SK-N-SH (cell line): Measurements from ENCODE around the gene TOM1L1. TPM values are rescaled to one million over a fixed set of nuclear protein-coding genes. Genes with fewer than 3 reads are reported as not detected.

Experiments used
- CTCF ChIA-PET: fragments of 300-600, 350-600 bp; formaldehyde crosslinking; extraction: SDS; loops from one replicate; lab custom pipeline; 2021; lab: Yijun Ruan, JAX
- POLR2A ChIA-PET: fragments of 350-600 bp; sonication (Branson Sonifier 250); formaldehyde crosslinking; extraction: SDS; loops from one replicate; lab custom pipeline; 2020; ENCODE audit warnings: antibody characterized with exemption, inconsistent platforms; lab: Yijun Ruan, JAX
- DNase-seq: peaks from one replicate; pipeline ENCODE4 v3.0.0; 2012
- H2AFZ ChIP-seq: fragments of 200-600 bp; sonication (generic); 2 replicates; pipeline ENCODE4 v1.8.1; 2016; ENCODE audit warnings: antibody characterized with exemption, mild to moderate bottlenecking, low read depth
- H3F3A ChIP-seq: fragments of 200-600 bp; sonication (generic); replicated peaks from 2 replicates; pipeline ENCODE3; 2016; ENCODE audit warnings: antibody characterized with exemption, mild to moderate bottlenecking; ENCODE audit not compliant: insufficient read depth
- H3K27ac ChIP-seq, 2 experiments: fragments of 200-500 bp in 1 of 2; fragments of 200-600 bp in 1 of 2; sonication (Bioruptor generic) in 1 of 2; sonication (generic), shearing (Covaris generic) in 1 of 2; 2 replicates each; pipeline versions ENCODE4 v1.5.1 to v1.6.1; 2014 to 2016; ENCODE audit warnings: low read depth in 2 of 2, inconsistent platforms in 1 of 2, low read length in 1 of 2, mild to moderate bottlenecking in 1 of 2, mixed read lengths in 1 of 2
- H3K27me3 ChIP-seq: fragments of 200-600 bp; sonication (generic), shearing (Covaris generic); 2 replicates; pipeline ENCODE4 v1.6.1; 2016; ENCODE audit warnings: mixed run types; ENCODE audit not compliant: insufficient read depth
- H3K36me3 ChIP-seq, 2 experiments: fragments of 200-500 bp in 1 of 2; fragments of 200-600 bp in 1 of 2; sonication (Bioruptor generic) in 1 of 2; sonication (generic) in 1 of 2; replicated peaks in 1 of 2; 2 replicates each; pipeline versions ENCODE3 to v1.5.1; 2014 to 2016; ENCODE audit warnings: low read length in 1 of 2, mild to moderate bottlenecking in 1 of 2; ENCODE audit not compliant: insufficient read depth in 2 of 2, control insufficient read depth in 1 of 2
- H3K4me1 ChIP-seq, 2 experiments: fragments of 200-500 bp in 1 of 2; fragments of 200-600 bp in 1 of 2; sonication (Bioruptor generic) in 1 of 2; sonication (generic), shearing (Covaris generic) in 1 of 2; 2 replicates each; pipeline versions ENCODE4 v1.5.1 to v1.6.1; 2014 to 2016; ENCODE audit warnings: low read depth in 1 of 2, low read length in 1 of 2, mixed run types in 1 of 2; ENCODE audit not compliant: insufficient read depth in 2 of 2, control insufficient read depth in 1 of 2
- H3K4me2 ChIP-seq: fragments of 200-600 bp; sonication (generic), shearing (Covaris generic); 2 replicates; pipeline ENCODE4 v1.6.1; 2017; ENCODE audit warnings: mixed run types
- H3K4me3 ChIP-seq, 2 experiments: fragments of 200-500 bp in 1 of 2; fragments of 200-600 bp in 1 of 2; sonication (Bioruptor generic) in 1 of 2; sonication (generic), shearing (Covaris generic) in 1 of 2; 2 replicates each; pipeline versions ENCODE4 v1.5.1 to v1.8.1; 2014 to 2016; ENCODE audit warnings: low read depth in 2 of 2, inconsistent platforms in 1 of 2, low read length in 1 of 2, mild to moderate bottlenecking in 1 of 2, mixed read lengths in 1 of 2, moderate library complexity in 1 of 2
- H3K79me2 ChIP-seq: fragments of 200-600 bp; sonication (generic); 2 replicates; pipeline ENCODE4 v1.8.1; 2017; ENCODE audit warnings: mild to moderate bottlenecking; ENCODE audit not compliant: insufficient read depth
- H3K9ac ChIP-seq: fragments of 200-600 bp; sonication (generic); 2 replicates; pipeline ENCODE4 v1.6.1; 2017; ENCODE audit warnings: mixed run types
- H3K9me2 ChIP-seq: fragments of 200-600 bp; sonication (generic); 2 replicates; pipeline ENCODE4 v1.6.1; 2017; ENCODE audit warnings: mixed run types
- H3K9me3 ChIP-seq: fragments of 200-600 bp; sonication (generic); 2 replicates; pipeline ENCODE4 v1.6.1; 2017; ENCODE audit warnings: mixed run types, mild to moderate bottlenecking, moderate library complexity
- H4K20me1 ChIP-seq: fragments of 200-600 bp; sonication (generic); 2 replicates; pipeline ENCODE4 v1.6.1; 2017; ENCODE audit warnings: mild to moderate bottlenecking, mixed run types; ENCODE audit not compliant: insufficient read depth
- CTCF ChIP-seq: fragments of 200-600 bp; sonication (generic); IDR thresholded peaks from 2 replicates; pipeline ENCODE4 v1.6.1; 2017; ENCODE audit warnings: antibody characterized with exemption, mild to moderate bottlenecking, moderate library complexity
- EP300 ChIP-seq, 2 experiments: IDR thresholded peaks; 2 replicates each; pipeline versions ENCODE4 v1.4.0 to v1.6.1; 2012; ENCODE audit warnings: borderline replicate concordance in 1 of 2, low read depth in 1 of 2, low read length in 1 of 2
- FOXJ3 ChIP-seq: sonication (generic); formaldehyde crosslinking; IDR thresholded peaks from 2 replicates; pipeline ENCODE4 v1.5.1; 2020; ENCODE audit warnings: mild to moderate bottlenecking, missing genetic modification reagents
- FOXM1 ChIP-seq: IDR thresholded peaks from 2 replicates; pipeline ENCODE4 v1.4.0; 2012; ENCODE audit warnings: low read depth, mild to moderate bottlenecking
- GABPA ChIP-seq: IDR thresholded peaks from 2 replicates; pipeline ENCODE4 v1.4.0; 2012; ENCODE audit warnings: low read depth, mild to moderate bottlenecking
- IRF3 ChIP-seq: fragments of 150-350 bp; IDR thresholded peaks from 2 replicates; pipeline ENCODE4 v1.6.1; 2016; ENCODE audit warnings: mild to moderate bottlenecking, low read depth, low read length
- JUND ChIP-seq: IDR thresholded peaks from 2 replicates; pipeline ENCODE4 v1.4.0; 2012
- MEF2A ChIP-seq: IDR thresholded peaks from 2 replicates; pipeline ENCODE4 v1.4.0; 2012; ENCODE audit warnings: low read depth, borderline replicate concordance
- MXI1 ChIP-seq: IDR thresholded peaks from 2 replicates; pipeline ENCODE4 v1.6.1; 2012; ENCODE audit warnings: mild to moderate bottlenecking, low read depth, low read length, improper control_type of control experiment
- NFIC ChIP-seq: IDR thresholded peaks from 2 replicates; pipeline ENCODE4 v1.4.0; 2012; ENCODE audit warnings: borderline replicate concordance
- POLR2AphosphoS5 ChIP-seq: IDR thresholded peaks from 2 replicates; pipeline ENCODE4 v1.6.1; 2012; ENCODE audit warnings: low read depth, low read length
- RAD21 ChIP-seq: IDR thresholded peaks from 2 replicates; pipeline ENCODE4 v1.6.1; 2012; ENCODE audit warnings: mild to moderate bottlenecking, low read length
- RCOR1 ChIP-seq: fragments of 150-350 bp; IDR thresholded peaks from 2 replicates; pipeline ENCODE4 v1.6.1; 2017; ENCODE audit warnings: antibody characterized with exemption, low read length
- REST ChIP-seq: IDR thresholded peaks from 2 replicates; pipeline ENCODE4 v1.6.1; 2012; ENCODE audit warnings: mild to moderate bottlenecking, low read depth, low read length, moderate library complexity
- SIN3A ChIP-seq: IDR thresholded peaks from 2 replicates; pipeline ENCODE4 v1.6.1; 2012; ENCODE audit warnings: low read depth, mild to moderate bottlenecking, low read length, moderate library complexity, borderline replicate concordance
- SMC3 ChIP-seq: IDR thresholded peaks from 2 replicates; pipeline ENCODE4 v1.6.1; 2012; ENCODE audit warnings: low read depth, low read length, improper control_type of control experiment
- TAF1 ChIP-seq: IDR thresholded peaks from 2 replicates; pipeline ENCODE4 v1.6.1; 2012; ENCODE audit warnings: low read depth, mild to moderate bottlenecking, low read length, moderate library complexity, borderline replicate concordance
- USF1 ChIP-seq: IDR thresholded peaks from 2 replicates; pipeline ENCODE4 v1.4.0; 2012; ENCODE audit warnings: low read depth, borderline replicate concordance
- USF2 ChIP-seq: fragments of 150-350 bp; IDR thresholded peaks from 2 replicates; pipeline ENCODE4 v1.6.1; 2017; ENCODE audit warnings: antibody characterized with exemption, low read length, low read depth, borderline replicate concordance
- ZBTB33 ChIP-seq: IDR thresholded peaks from 2 replicates; pipeline ENCODE4 v1.4.0; 2012; ENCODE audit warnings: low read depth, borderline replicate concordance
- WGBS: methylation state at CpG from one replicate; pipeline ENCODE4 v1.1.6; 2017; ENCODE audit warnings: low lambda C conversion rate; 5-methylcytosine and 5-hydroxymethylcytosine counted together
- polyA plus RNA-seq, 3 experiments: library from polyadenylated mRNA; depleted of rRNA; stranded (reverse); fragments of >200 nt; gene quantifications; 2 replicates each; pipeline ENCODE4 v1.2.3, GENCODE V29; 2012

Gene TOM1L1
- polyA plus RNA-seq, 1 of the 3 experiments (the other 2 are of a cell fraction), result 46.5 TPM

- ChIA-PET CTCF (interaction anchor here (1.8 to 3.8 kb wide), 4 partner anchors 9 to 1857 kb away, joined by 3 to 18 read pairs (median 8); partner anchors contain the start of gene TOM1L1), POLR2A (no interaction called here)
- WGBS, result 55% methylated on average over 7 of the region's 7 CpGs
- Histone ChIP-seq H3K27ac (no peak overlapping the region), H3K27me3 (no peaks in the 10 kb centered on the region), H3K4me1 (peaks cover 0 to 2% of the 10 kb centered on the region in 2 experiments; a peak in 1 of 4 replicates), H4K20me1 (no peaks in the 10 kb centered on the region), H3K4me2 (no peak overlapping the region), H3F3A (no peaks in the 10 kb centered on the region), H3K79me2 (no peaks in the 10 kb centered on the region), H3K9me2 (no peaks in the 10 kb centered on the region), H2AFZ (no peak overlapping the region), H3K4me3 (no peak overlapping the region), H3K36me3 (no peaks in the 10 kb centered on the region), H3K9me3 (no peaks in the 10 kb centered on the region), H3K9ac (no peak overlapping the region)
- TF ChIP-seq MXI1 (no peak), FOXM1 (no peak), REST (no peak), TAF1 (no peak), POLR2AphosphoS5 (no peak), MEF2A (no peak), RCOR1 (no peak), IRF3 (no peak), FOXJ3 (CRISPR knock-in tag) (no peak), SIN3A (no peak), RAD21 (no peak), GABPA (no peak), JUND (no peak), EP300 (IDR thresholded peaks at IDR 0.05; ENCODE audit: borderline replicate concordance in 1 of 2, low read depth in 1 of 2, low read length in 1 of 2) (no peak), NFIC (no peak), ZBTB33 (no peak), SMC3 (no peak), USF1 (no peak), CTCF (no peak), USF2 (no peak)
- no peak for DNase-seq
Measured at GRCh38 chr17:54888981-54889380, 11.7 kb upstream of the TOM1L1 start.
